Small intestine (tissue), 7 donors: Measurements from ENCODE around the gene BMPR2. TPM values are rescaled to one million over a fixed set of nuclear protein-coding genes. Genes with fewer than 3 reads are reported as not detected.
A peak's percentile ranks its signal among the peaks of the same experiment; 100 is the strongest.
"Not testable (repeated sequence)": the region's sequence is repeated elsewhere in the genome, so short reads cannot be mapped to it uniquely, and the experiment has no call there.

Experiments used
- DNase-seq, 2 donors: peaks; one replicate each; pipeline versions ENCODE4 v3.0.0 to v3.0.0-alpha.2; 2013
- FAIRE-seq: peaks from 2 replicates; lab custom pipeline; 2012; peaks lifted over from hg19 to GRCh38; lab: Jason Lieb, UNC
- H3K27ac ChIP-seq, 3 donors: one replicate each; pipeline ENCODE4 v1.5.1; 2013; ENCODE audit warnings: low read length in 2 of 3, mild to moderate bottlenecking in 2 of 3, control low read depth in 1 of 3, inconsistent platforms in 1 of 3, low read depth in 1 of 3, moderate library complexity in 1 of 3
- H3K27me3 ChIP-seq, 3 donors: one replicate each; pipeline ENCODE4 v1.6.1; 2013; ENCODE audit warnings: low read length in 3 of 3, inconsistent platforms in 1 of 3; ENCODE audit not compliant: control insufficient read depth in 3 of 3, insufficient read depth in 3 of 3
- H3K36me3 ChIP-seq, 3 donors: one replicate each; pipeline ENCODE4 v1.6.1; 2013; ENCODE audit warnings: low read length in 3 of 3, inconsistent platforms in 1 of 3, low read depth in 1 of 3, mild to moderate bottlenecking in 1 of 3, moderate library complexity in 1 of 3; ENCODE audit not compliant: control insufficient read depth in 3 of 3, insufficient read depth in 2 of 3
- H3K4me1 ChIP-seq, 3 donors: one replicate each; pipeline ENCODE4 v1.6.1; 2013; ENCODE audit warnings: low read length in 2 of 3, inconsistent platforms in 1 of 3, low read depth in 1 of 3, mild to moderate bottlenecking in 1 of 3, moderate library complexity in 1 of 3; ENCODE audit not compliant: control insufficient read depth in 3 of 3, insufficient read depth in 2 of 3
- H3K4me3 ChIP-seq, 3 donors: one replicate each; pipeline ENCODE4 v1.5.1; 2013; ENCODE audit warnings: low read length in 3 of 3, control low read depth in 1 of 3, inconsistent platforms in 1 of 3, low read depth in 1 of 3, mild to moderate bottlenecking in 1 of 3, moderate library complexity in 1 of 3
- H3K9me3 ChIP-seq, 2 donors: one replicate each; pipeline ENCODE4 v1.6.1; 2013; ENCODE audit warnings: low read depth in 1 of 2, low read length in 1 of 2; ENCODE audit not compliant: control insufficient read depth in 2 of 2, insufficient read depth in 1 of 2
- WGBS, 3 donors: extraction: QIAGEN DNeasy Blood & Tissue Kit; methylation state at CpG; one replicate each; pipeline ENCODE4 v1.1.7; 2013; 5-methylcytosine and 5-hydroxymethylcytosine counted together
- polyA plus RNA-seq, 4 donors: library from polyadenylated mRNA; stranded (reverse) in 3 of 4; unstranded in 1 of 4; fragments of 200-250 nt in 3 of 4; fragments of 120-200 nt in 1 of 4; gene quantifications; one replicate each; pipeline versions ENCODE4 v1.2.1 to v1.2.3, GENCODE V29; 2013
- donor health status: healthy with polysubstance abuse.
- donor health status: control.
- donor health status: control.
- donor health status: Bipolar disorder and iron deficiency.
- donor health status: healthy.

BMPR2 gene
- polyA plus RNA-seq, 4 donors: 2.2 to 22.8 (median 6.5) TPM

DNA sequence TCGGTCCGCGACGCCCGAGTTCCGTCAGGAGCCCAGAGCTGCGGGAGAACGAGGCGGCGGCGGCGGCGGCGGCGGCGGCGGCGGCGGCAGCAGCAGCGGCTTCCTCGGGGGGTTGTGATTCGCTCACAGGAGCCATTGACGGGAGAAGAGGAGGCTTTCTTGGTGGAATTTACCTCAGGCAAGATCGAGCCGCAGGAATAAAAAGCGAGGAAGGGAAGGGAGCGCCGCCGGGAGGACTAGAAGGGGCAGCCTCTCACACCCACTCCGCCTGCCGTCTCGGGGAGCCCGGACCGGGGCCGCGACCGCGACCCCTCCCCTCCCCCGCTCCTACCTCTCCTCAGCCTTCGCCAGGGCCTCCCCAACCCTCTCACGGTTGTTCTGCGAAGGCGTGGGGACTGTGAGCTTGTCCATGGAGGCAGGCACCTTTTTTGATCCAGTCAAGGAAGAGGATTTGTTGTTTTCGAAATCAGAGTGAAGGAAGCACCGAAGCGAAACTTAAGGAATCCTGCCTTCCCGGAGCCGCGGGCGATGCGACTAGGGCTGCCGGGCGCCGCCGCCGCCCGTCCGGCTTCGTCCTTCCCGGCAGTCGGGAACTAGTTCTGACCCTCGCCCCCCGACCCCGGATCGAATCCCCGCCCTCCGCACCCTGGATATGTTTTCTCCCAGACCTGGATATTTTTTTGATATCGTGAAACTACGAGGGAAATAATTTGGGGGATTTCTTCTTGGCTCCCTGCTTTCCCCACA, 506 bp downstream of the BMPR2 start:
- H3K27ac ChIP-seq: peak overlapping the region; percentile 92 to 99 (median 97)
- FAIRE-seq (no peak), DNase-seq (peak in 1 of 2 donors; percentile 50)
- H3K4me1 ChIP-seq: peaks cover 2 to 10% (median 2%) of the 10 kb centered on the region in 3 donors
- WGBS, 3 donors: 0 to 1% (median 0%) methylated on average over 43 to 69 of the region's 69 CpGs
- no peaks in the 10 kb centered on the region for H3K36me3 ChIP-seq
- peak overlapping the region; percentile 79 to 91 (median 88) for H3K4me3 ChIP-seq
- H3K9me3 ChIP-seq: no peaks in the 10 kb centered on the region
- H3K27me3 ChIP-seq: no peaks in the 10 kb centered on the region

DNA sequence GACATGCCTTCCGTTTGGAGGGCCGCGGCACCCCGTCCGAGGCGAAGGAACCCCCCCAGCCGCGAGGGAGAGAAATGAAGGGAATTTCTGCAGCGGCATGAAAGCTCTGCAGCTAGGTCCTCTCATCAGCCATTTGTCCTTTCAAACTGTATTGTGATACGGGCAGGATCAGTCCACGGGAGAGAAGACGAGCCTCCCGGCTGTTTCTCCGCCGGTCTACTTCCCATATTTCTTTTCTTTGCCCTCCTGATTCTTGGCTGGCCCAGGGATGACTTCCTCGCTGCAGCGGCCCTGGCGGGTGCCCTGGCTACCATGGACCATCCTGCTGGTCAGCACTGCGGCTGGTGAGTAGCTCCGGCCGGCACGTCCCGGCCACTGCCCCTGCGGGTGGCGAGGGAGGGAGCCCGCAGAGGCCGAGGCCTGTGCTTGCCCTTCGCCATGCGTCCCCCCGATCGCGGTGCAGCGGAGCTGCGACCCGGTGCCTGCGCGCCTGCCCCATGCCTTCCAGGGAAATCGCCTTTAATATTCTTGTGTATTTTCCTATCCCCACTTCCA, 1.2 kb downstream of the BMPR2 start:
- H3K36me3 ChIP-seq: no peaks in the 10 kb centered on the region
- H3K27ac ChIP-seq: peak overlapping the region; percentile 92 to 99 (median 97)
- WGBS, 3 donors: 0 to 2% (median 1%) methylated on average over 38 of the region's 38 CpGs
- DNase-seq (peak; percentile 40 to 57), FAIRE-seq (no peak)
- peak overlapping the region; percentile 79 to 91 (median 88) for H3K4me3 ChIP-seq
- H3K9me3 ChIP-seq: no peaks in the 10 kb centered on the region
- H3K27me3 ChIP-seq: no peaks in the 10 kb centered on the region
- H3K4me1 ChIP-seq: peaks cover 2 to 10% (median 2%) of the 10 kb centered on the region in 3 donors

DNA sequence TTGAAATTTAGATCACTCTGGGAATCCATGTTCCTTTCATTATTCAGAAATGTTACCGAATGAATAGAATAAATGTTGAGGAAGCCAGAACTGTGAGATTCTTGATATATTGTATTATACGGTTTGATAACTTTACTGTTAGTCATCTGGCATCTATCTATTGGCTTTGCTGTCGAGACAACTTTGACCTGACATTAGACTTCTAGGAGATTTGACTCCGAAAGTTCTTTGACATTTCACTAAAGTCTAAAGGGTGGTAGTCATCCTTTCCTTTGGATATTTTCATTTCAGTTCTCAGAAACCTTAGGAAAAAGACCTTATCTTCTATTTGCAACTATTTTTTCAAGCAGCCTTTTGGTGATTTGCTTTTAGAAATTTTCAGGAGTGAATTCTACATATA, 1.9 kb downstream of the BMPR2 start:
- Histone ChIP-seq H3K27me3 (no peaks in the 10 kb centered on the region), H3K4me1 (peaks cover 2 to 10% (median 2%) of the 10 kb centered on the region in 3 donors), H3K4me3 (peak overlapping the region in 2 of 3 donors; percentile 79 to 88), H3K9me3 (no peaks in the 10 kb centered on the region), H3K27ac (peak overlapping the region in 1 of 3 donors; percentile 97), H3K36me3 (no peaks in the 10 kb centered on the region)
- FAIRE-seq (no peak), DNase-seq (peak; percentile 24 to 46)
- WGBS, 3 donors: 10 to 14% (median 13%) methylated on average over 4 of the region's 4 CpGs

DNA sequence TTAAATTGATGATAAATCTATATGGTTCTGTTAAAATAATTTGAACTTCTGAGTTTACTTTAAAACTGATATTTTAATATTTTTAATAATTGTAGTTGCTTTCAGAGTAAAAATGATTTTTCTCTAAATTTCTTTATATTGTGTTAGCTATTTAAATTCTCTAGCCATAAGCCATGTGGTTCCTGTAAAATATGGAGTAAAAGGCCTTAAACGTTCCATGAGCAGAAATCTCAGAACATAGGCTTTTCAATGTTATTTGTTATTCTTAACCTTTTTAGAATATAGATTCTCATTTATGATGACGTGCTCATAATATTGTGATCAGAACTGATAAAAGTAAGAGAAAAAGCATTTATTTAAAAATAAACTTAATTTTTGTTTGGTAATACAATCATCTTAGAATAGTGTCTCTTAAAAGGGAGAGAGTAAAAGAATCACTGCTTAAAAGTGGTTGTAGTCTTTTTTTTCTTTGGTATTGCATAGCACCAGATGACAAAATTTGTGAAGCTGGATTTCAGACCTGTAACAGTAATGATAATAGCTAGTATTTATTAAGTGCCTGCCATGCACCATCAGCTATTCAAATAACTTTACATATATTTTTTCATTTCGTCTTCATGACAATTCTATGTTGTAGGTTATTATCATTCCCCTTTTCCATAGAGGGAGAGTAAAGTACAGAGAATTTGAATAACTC, 2.7 kb downstream of the BMPR2 start:
- H3K4me3 ChIP-seq: peak overlapping the region in 2 of 3 donors; percentile 24 to 37
- H3K9me3 ChIP-seq: no peaks in the 10 kb centered on the region
- WGBS, 3 donors: 13 to 24% (median 23%) methylated on average over 3 of the region's 3 CpGs
- FAIRE-seq (no peak), DNase-seq (peak in 1 of 2 donors; percentile 3)
- peak overlapping the region in 1 of 3 donors; percentile 97 for H3K27ac ChIP-seq
- H3K4me1 ChIP-seq: peaks cover 2 to 10% (median 2%) of the 10 kb centered on the region in 3 donors
- H3K36me3 ChIP-seq: no peaks in the 10 kb centered on the region
- no peaks in the 10 kb centered on the region for H3K27me3 ChIP-seq

DNA sequence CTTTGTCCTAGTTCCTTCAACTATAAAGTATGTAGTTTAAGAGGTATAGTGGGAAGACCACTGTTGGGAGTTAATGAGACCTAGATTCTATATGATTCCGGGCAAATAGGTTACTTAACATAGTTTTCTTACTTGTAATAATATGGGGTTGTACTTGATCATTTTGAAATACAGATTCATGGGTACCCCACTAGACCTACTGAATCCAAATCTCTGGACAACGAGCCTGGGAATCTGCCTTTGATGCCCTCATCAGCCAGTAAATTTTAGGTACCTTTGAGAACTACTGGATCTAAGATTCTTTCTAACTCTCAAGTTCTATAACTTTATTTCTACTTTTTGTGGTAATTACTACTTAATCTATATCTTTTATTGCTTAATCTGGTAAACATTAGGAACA, 6.6 kb downstream of the BMPR2 start:
- Histone ChIP-seq H3K4me1 (peaks cover 2 to 7% (median 2%) of the 10 kb centered on the region in 3 donors), H3K4me3 (no peak overlapping the region), H3K9me3 (no peaks in the 10 kb centered on the region), H3K36me3 (no peaks in the 10 kb centered on the region), H3K27me3 (no peaks in the 10 kb centered on the region), H3K27ac (no peak overlapping the region)
- DNase-seq (no peak), FAIRE-seq (no peak)
- WGBS, 3 donors: 92 to 98% (median 92%) methylated on average over 2 of the region's 2 CpGs

DNA sequence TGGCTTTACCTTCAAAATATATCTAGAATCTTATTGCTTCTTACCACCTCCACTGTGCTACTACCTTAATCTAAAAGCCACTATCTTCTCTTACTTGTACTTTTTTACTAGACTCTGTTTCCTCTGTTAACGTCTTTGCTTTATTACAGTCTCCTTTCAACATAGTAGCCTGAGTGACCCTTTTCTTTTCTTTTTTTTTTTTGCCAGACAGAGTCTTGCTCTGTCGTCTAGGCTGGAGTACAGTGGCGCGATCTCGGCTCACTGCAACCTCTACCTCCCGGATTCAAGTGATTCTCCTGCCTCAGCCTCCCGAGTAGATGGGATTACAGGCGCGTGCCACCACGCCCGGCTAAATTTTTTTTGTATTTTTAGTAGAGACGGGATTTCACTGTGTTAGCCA, 10.4 kb downstream of the BMPR2 start:
- DNase-seq, H3K4me1 ChIP-seq, H3K9me3 ChIP-seq, H3K27me3 ChIP-seq, H3K27ac ChIP-seq, H3K36me3 ChIP-seq, H3K4me3 ChIP-seq, FAIRE-seq: not testable (repeated sequence)
- WGBS, 3 donors: 89 to 93% (median 89%) methylated on average over 12 of the region's 12 CpGs

DNA sequence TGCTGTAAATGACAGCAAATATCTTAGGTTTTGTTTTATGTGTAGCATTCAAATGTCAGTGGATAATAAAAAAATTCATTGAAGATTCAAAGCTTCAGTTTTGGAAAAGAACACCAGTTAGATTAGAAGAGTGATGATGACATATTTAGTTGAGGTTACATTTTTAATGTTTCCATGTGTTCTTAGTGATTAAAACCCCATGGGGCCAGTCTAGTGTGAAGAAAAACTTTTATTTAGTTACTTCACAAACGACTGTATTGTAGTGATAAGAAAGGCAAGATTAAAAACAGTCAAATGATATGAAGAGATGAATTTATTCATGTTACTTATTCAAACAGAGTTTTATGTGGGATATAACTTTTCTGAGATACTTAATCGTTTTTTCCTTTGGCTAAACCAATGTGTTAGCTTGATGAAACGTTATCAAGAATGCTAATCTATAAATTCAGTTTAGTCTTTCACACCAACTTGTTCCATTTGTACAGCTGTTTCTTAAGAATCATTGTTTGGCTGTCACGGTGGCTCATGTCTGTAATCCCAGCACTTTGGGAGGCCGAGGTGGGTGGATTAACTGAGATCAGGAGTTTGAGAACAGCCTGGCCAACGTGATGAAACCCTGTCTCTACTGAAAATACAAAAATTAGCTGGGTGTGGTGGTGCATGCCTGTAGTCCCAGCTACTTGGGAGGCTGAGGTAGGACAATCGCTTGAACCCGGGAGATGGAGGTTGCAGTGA, 11.6 kb downstream of the BMPR2 start:
- FAIRE-seq: no peak
- H3K4me1 ChIP-seq: no peaks in the 10 kb centered on the region
- WGBS, 3 donors: 71 to 75% (median 71%) methylated on average over 8 of the region's 8 CpGs

GRCh38 chr2:202400941-202401340, 24.8 kb downstream of the BMPR2 start:
- FAIRE-seq (peak; percentile 51), DNase-seq (no peak)
- Histone ChIP-seq H3K4me1 (no peaks in the 10 kb centered on the region), H3K27ac (no peak overlapping the region), H3K27me3 (no peaks in the 10 kb centered on the region), H3K9me3 (no peaks in the 10 kb centered on the region), H3K4me3 (no peak overlapping the region), H3K36me3 (peaks cover 0 to 8% (median 0%) of the 10 kb centered on the region in 3 donors)

More for the DNA sequence above, 11.6 kb downstream of the BMPR2 start:
- Histone ChIP-seq H3K9me3 (no peaks in the 10 kb centered on the region), H3K27me3 (no peaks in the 10 kb centered on the region), H3K27ac (no peak overlapping the region), H3K4me3 (no peak overlapping the region), H3K36me3 (peaks cover 0 to 13% (median 0%) of the 10 kb centered on the region in 3 donors)
- no peak for DNase-seq
